ENCODE data around the gene CPSF7.

- TF ChIP-seq, protein P1, sequence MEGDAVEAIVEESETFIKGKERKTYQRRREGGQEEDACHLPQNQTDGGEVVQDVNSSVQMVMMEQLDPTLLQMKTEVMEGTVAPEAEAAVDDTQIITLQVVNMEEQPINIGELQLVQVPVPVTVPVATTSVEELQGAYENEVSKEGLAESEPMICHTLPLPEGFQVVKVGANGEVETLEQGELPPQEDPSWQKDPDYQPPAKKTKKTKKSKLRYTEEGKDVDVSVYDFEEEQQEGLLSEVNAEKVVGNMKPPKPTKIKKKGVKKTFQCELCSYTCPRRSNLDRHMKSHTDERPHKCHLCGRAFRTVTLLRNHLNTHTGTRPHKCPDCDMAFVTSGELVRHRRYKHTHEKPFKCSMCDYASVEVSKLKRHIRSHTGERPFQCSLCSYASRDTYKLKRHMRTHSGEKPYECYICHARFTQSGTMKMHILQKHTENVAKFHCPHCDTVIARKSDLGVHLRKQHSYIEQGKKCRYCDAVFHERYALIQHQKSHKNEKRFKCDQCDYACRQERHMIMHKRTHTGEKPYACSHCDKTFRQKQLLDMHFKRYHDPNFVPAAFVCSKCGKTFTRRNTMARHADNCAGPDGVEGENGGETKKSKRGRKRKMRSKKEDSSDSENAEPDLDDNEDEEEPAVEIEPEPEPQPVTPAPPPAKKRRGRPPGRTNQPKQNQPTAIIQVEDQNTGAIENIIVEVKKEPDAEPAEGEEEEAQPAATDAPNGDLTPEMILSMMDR (IDR thresholded peaks at IDR 0.05; ENCODE audit: low read length): no peak
- no peak for TF ChIP-seq EZH2 (optimal IDR thresholded peaks at IDR 0.05; ENCODE audit: low read depth, low read length)
- TF ChIP-seq EZH2phosphoT487 (IDR thresholded peaks at IDR 0.05; ENCODE audit: low read length): no peak
These were observed 25.1 kb downstream of the CPSF7 start for GRCh38 chr11:61404641-61405040.
